ENCODE results near the gene ADK.

ADK gene

GRCh38 chr10:74371696-74372095 lies 220.7 kb downstream of the ADK start:
- DNase-seq: no peak

DNA sequence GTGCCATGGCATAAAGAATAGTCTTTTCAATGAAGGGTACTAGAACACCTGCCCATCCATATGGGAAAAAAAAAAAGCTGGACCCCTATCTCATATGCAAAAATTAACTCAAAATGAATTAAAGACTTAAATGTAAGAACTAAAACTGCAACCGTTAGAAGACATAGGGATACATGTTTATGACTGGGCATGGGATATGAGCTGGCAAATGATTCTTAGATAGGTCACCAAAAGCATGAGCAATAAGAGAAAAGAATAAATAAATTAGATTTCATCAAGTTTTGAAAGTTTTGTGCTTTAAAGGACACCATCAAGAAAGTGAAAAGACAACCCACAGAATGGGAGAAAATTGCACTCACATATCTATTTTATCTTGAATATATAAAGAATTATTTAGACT lies 222.0 kb downstream of the ADK start:
- no peak for DNase-seq

DNA sequence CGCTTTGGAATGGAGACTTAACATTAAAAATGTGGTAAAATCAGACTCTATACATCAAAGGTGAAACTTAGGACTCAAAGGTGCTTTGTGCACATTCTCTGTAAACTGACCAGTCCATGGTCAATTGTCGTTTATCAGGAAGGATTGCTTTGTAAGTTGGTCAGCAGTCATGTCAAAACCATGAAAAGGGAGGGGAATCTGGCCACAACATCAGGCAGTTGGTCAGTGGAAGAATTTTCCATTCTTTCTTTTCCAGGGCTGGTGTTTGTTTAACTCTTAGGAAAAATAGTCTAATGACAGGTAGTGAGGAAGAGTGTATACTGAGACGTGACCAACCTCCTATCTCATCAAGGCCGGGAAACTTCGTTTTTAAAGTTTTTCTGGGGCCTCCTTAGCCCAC lies 226.5 kb downstream of the ADK start:
- no peak for DNase-seq

- DNase-seq: no peak
These were observed 228.5 kb downstream of the ADK start for GRCh38 chr10:74379474-74379873.

GRCh38 chr10:74380795-74381194 lies 229.8 kb downstream of the ADK start:
- no peak for DNase-seq

GRCh38 chr10:74381291-74381853 lies 230.4 kb downstream of the ADK start:
- no peak for DNase-seq

- DNase-seq: no peak
These were observed 231.6 kb downstream of the ADK start for GRCh38 chr10:74382663-74383062.

- DNase-seq: no peak
These were observed 232.6 kb downstream of the ADK start for GRCh38 chr10:74383642-74384041.

DNA sequence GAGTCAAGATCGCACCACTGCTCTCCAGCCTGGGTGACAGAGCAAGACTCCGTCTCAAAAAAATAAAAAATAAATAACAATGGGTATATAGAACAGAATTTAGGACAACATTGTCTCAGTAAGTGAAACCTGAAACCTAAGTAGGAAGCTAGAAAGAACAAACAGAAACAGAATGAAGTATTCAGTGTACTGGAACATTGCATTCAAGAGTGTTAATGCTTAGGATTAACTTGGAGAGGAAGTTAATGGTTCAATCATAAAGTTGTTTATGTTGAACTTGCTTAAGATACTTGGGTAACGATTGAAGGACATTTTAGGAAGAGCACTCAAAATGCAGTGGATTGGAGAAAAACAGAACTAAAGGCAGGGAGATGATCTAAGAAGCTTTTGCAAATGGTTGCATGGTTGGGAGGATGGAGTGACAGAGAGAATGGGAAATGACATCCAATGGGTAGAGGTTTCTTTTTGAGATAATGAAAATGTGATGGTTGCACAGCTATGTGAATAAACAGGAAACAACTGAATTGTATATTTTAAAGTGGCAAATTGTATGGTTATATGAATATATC lies 233.7 kb downstream of the ADK start:
- no peak for DNase-seq

- no peak for DNase-seq
These were observed 237.8 kb downstream of the ADK start for GRCh38 chr10:74388801-74389200.

DNA sequence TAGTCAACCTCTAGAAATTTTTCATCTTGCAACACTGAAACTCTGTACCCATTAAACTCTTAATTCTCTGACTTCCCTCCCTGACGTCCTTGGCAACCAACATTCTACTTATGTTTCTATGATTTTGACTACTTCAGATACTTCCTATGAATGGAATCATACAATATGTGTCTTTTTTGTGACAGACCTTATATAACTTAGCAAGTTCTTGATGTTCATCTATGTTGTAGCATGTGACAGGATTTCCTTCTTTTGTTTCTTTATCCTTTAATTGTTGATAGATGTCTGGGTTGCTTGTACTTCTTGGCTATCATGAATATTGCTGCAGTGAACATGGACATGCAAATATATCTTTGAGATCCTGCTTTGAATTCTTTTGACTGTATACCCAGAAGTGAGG lies 240.8 kb downstream of the ADK start:
- no peak for DNase-seq

DNA sequence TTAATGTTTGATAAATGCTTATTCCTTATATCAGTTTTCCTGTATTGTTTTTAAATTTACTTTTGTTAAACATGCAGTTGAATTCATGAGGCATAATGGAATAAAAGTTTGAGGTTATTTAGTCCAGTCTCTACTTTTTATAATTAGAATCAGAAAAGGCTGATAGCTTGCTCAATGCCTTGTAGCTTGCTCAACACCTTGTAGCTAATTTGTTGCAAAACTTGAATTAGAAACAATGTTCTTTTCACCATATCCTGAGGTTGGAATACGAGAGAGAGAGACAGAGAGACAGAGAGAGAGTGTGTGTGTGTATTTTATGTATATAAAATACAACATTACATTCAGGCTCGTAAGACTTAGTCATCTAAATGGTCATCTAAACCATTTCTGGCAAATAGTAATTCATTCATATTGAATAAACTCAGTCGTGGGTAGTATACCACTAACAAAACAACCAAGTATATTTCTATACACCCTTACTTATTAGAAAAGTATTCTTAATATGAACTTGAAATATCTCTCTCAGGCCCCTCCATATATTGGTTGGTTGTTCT lies 243.5 kb downstream of the ADK start:
- no peak for DNase-seq

- no peak for DNase-seq
These were observed 249.2 kb downstream of the ADK start for GRCh38 chr10:74400186-74400585.

DNA sequence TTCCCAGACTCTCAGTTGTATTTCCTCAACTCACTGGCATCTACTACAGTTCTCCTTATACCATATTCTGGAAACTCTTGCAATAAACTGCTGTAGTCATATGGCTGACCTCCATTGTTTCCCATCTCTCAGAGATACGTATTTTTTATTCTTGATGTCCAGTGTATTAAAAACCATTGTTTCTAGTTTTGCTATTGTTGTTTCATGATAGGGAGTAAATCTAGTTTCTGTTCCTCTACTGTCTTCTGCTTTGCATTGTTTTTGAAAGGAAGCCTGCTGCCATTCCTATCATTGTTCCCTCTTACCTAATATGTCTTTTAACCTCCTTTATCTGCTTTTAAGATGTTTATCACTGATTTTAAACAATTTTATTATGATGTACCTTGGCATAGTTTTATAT lies 255.0 kb downstream of the ADK start:
- DNase-seq: no peak

- no peak for DNase-seq
These were observed 264.3 kb downstream of the ADK start for GRCh38 chr10:74415146-74415839.

GRCh38 chr10:74417397-74417796 lies 266.4 kb downstream of the ADK start:
- DNase-seq: no peak

DNA sequence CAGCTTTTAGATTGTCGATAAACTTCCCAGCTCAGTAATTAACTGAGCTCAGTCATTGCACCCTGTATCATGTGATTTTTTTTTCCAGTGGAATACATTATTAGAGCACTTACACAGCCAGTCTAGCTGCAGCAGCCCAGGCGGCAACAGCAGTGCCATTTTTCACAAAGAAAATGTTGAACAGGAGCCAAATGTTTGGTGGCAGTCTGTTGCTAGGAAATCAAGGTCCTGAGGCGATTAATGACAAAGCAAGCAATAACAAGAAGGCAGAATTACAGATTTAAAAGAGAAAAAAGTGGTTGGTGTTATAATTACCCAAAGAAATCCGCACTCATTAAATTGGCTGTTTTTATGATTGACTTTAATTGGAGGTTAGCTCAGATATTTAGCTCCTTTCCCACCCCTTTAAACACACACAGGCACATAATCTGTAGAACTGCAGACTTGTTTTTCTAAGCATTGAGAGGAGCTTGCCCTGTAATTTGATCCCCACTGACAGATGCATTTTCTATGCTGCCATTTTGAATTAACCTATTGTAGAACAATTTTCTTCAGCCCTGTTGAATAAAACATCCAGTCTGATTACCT lies 267.4 kb downstream of the ADK start:
- DNase-seq: no peak

GRCh38 chr10:74419491-74419951 lies 268.5 kb downstream of the ADK start:
- DNase-seq: no peak

DNA sequence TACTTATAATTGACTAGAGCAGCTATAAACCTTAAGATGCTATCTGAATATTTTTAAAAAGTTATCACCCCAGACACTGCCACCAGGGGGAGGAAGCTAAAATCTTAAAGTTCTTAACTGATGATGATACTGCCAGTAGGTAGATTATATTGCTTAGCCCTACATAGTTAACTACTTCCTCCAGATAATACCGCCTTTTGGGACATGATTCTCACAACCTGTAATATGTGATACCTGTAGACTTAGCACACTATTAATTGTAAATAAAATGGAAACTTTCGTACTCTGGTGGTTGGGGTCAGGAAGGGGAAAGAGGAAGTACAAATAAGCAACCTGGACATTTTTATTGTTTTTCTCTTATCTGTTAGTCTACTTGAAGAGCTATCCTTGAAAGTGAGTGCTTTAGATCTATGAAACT lies 268.9 kb downstream of the ADK start:
- peak; percentile 22 for DNase-seq

DNA sequence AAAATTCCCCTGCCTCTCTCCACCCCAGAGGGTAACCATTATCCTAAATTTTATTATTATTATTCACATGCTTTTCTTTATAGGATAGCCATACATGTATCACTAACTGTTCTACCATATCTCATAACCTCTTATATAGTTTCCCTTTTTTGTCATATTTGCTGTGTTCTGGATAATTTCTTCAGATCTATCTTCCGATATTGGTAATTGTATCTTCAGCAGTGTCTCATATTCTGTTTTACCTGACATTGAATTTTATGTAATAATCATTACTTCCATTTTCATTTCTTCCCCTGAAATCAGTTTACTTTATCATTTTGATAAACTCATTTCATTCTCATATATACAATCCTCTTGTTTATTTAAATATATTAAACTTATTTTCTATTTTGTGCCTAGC lies 273.5 kb downstream of the ADK start:
- no peak for DNase-seq

GRCh38 chr10:74425456-74426001 lies 274.5 kb downstream of the ADK start:
- no peak for DNase-seq

- no peak for DNase-seq
These were observed 280.8 kb downstream of the ADK start for GRCh38 chr10:74431816-74432215.

DNA sequence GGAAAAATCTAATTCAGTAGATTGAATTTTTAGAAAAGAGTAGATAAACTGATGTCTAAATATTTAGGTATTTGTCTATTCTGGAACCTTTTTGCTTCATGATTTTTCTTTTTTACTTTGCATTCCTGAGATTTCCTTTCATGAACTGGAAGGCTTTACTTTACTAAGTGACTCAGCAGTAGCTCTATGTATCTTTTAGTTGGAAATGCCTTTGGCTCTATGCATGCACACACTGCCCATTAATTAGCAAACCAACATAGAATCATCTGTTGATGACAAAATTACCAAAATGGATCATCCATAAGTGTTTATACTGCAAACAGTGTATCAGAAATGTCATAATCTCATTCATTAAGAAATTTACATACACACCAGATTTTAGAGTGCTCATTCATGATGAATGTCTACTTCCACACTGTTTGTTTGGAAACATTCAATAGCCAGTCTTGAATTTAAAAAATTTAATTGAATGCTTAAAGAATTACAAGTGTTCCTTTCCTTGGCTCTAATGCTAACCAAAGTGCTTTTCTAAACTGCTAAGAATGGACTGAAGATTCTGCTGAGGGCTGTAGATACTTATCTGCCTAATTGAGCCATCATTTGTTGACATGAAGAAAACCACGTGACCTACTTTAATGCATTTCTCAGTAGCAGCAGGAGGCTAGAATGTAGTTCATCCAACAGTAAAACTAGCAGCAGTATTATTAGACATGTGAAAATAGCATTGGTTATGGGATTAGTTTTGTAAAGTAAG lies 282.0 kb downstream of the ADK start:
- DNase-seq: no peak

Measured in kidney glomerular epithelial cell (primary cell).